ENCODE data around the gene UBN2.

- TF ChIP-seq POU2F2 (IDR thresholded peaks at IDR 0.05; ENCODE audit: borderline replicate concordance, low read depth, low read length) (no peak), POLR2A (IDR thresholded peaks at IDR 0.05; ENCODE audit: low read depth, low read length) (no peak), RCOR1 (conservative IDR thresholded peaks at IDR 0.05; ENCODE audit: low read depth, low read length) (no peak), RAD21 (IDR thresholded peaks at IDR 0.05; ENCODE audit: insufficient read depth, low read depth, low read length) (no peak), SMAD5 (IDR thresholded peaks at IDR 0.05; ENCODE audit: low read depth) (no peak), ZNF622 (IDR thresholded peaks at IDR 0.05) (no peak), TCF12 (IDR thresholded peaks at IDR 0.05; ENCODE audit: low read depth, low read length) (no peak), CTCF (IDR thresholded peaks at IDR 0.05 in 2 of 3, conservative IDR thresholded peaks at IDR 0.05 in 1 of 3; ENCODE audit: control insufficient read depth in 2 of 3, extremely low read depth in 1 of 3, insufficient read depth in 1 of 3, low read depth in 3 of 3, low read length in 3 of 3) (no peak)
These were observed 47.8 kb upstream of the UBN2 start for GRCh38 chr7:139183251-139183650.
